ENCODE measurements around the gene LRRC40. TPM values are rescaled to one million over a fixed set of nuclear protein-coding genes. Genes with fewer than 3 reads are reported as not detected.
"Not testable (repeated sequence)": the region's sequence is repeated elsewhere in the genome, so short reads cannot be mapped to it uniquely, and the experiment has no call there.

The LRRC40 gene
- total RNA-seq = 10.2 TPM
- long read RNA-seq, transcript LRRC40-201 (15 exons, 2,884 nt) = major isoform, 26 of 31 reads
- long read RNA-seq, partial matches to known transcripts = 1 of 31 reads
- long read RNA-seq, other reads (novel, unspliced or antisense) = 4 of 31 reads

- intact Hi-C loops (cut with DNase I) = no loop called here
- ATAC-seq (ENCODE audit: poor library complexity) (peak; percentile 99), DNase-seq (peak; percentile 98)
These were observed at the start of gene LRRC40 for GRCh38 chr1:70205434-70206118. LRRC40 (minus strand) TSS chr1:70205579; CDS start chr1:70205540, 39 bp downstream.

GRCh38 chr1:70248729-70249128, 43.4 kb upstream of the LRRC40 start:
- intact Hi-C loops (cut with DNase I) = no loop called here

GRCh38 chr1:70247768-70248167, 42.4 kb upstream of the LRRC40 start:
- intact Hi-C loops (cut with DNase I) = no loop called here
- no peak for ATAC-seq (ENCODE audit: poor library complexity)
- no peak for DNase-seq

More at GRCh38 chr1:70248729-70249128, 43.4 kb upstream of the LRRC40 start:
- ATAC-seq (ENCODE audit: poor library complexity) (no peak), DNase-seq (no peak)

GRCh38 chr1:70247122-70247521, 41.7 kb upstream of the LRRC40 start:
- no peak for DNase-seq
- ATAC-seq (ENCODE audit: poor library complexity) = no peak
- intact Hi-C loops (cut with DNase I) = no loop called here

- ATAC-seq (ENCODE audit: poor library complexity) (no peak), DNase-seq (no peak)
- intact Hi-C loops (cut with DNase I) = no loop called here
These were observed 34.6 kb upstream of the LRRC40 start for GRCh38 chr1:70239940-70240339.

- intact Hi-C loops (cut with DNase I) = no loop called here
- no peak for DNase-seq
These were observed 29.4 kb upstream of the LRRC40 start for GRCh38 chr1:70234733-70235132.

DNA sequence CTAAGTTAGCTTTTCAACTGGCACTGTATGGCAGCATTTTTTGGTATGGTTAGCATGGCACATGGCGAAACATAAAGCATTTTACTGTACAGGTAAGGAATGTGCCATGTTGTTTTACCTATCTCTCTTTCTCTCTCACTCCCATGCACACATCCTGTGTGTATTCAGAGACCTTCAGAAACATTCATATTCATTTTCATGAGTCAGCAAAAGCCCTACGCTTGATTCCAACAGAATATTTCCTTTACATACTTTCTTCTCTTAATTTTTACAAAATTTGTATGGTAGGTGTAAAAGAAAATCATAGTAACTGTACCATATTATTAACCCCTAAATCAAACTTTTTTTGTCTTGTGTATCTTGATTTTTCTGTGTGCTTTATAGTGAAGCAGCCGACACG, 26.1 kb upstream of the LRRC40 start:
- intact Hi-C loops (cut with DNase I) = no loop called here
- DNase-seq = no peak
- ATAC-seq (ENCODE audit: poor library complexity) = no peak

More at GRCh38 chr1:70234733-70235132, 29.4 kb upstream of the LRRC40 start:
- no peak for ATAC-seq (ENCODE audit: poor library complexity)

DNA sequence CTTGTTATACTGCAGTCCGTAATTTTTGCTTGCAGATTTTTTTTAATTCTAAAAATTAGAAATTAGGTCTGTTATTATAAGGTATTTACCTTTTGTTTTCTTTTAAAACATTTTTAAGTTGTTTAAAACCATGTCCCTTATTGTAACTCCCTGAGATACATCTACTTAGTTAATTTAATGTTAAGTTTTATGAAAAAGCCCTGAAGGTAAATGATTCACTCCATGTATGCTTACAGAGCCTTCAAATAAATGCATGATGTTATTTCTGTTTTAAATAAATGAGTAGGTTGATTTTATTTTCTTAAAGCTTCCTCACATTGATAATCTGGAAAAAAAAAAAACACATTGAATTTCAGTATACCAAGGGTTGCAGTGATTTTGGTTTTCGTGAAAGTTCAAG, 23.3 kb upstream of the LRRC40 start:
- no peak for ATAC-seq (ENCODE audit: poor library complexity)
- intact Hi-C loops (cut with DNase I) = no loop called here
- DNase-seq = no peak

GRCh38 chr1:70227439-70227838, 22.1 kb upstream of the LRRC40 start:
- intact Hi-C loops (cut with DNase I) = no loop called here
- no peak for DNase-seq

GRCh38 chr1:70224954-70225353, 19.6 kb upstream of the LRRC40 start:
- intact Hi-C loops (cut with DNase I) = no loop called here

More at GRCh38 chr1:70227439-70227838, 22.1 kb upstream of the LRRC40 start:
- no peak for ATAC-seq (ENCODE audit: poor library complexity)

DNA sequence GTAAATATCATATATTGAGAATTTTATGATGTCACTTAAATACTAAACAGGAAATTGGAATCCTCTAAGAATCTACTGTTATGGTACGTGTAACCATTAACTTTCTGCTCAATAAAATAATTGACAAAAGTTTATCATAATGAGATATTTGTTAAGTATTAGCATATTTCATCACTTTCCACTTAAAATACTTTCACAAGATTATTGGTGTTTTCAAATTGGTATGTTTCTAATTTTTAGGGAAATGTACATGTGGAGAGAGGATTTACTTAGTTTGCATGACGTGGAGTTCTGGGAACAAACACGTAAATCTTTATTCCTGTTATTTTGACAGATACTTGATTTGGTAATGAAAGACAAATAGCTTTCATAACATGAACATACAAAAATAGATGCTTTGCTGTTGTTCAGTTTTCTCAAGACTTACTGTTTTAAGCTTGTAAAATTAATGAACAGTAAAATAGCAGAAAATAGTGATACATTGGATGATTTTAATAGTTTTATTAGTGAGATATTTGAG, 17.4 kb upstream of the LRRC40 start:
- ATAC-seq (ENCODE audit: poor library complexity) (no peak), DNase-seq (no peak)
- intact Hi-C loops (cut with DNase I) = no loop called here

More at GRCh38 chr1:70224954-70225353, 19.6 kb upstream of the LRRC40 start:
- ATAC-seq (ENCODE audit: poor library complexity) (no peak), DNase-seq (no peak)

GRCh38 chr1:70221238-70222121, 16.1 kb upstream of the LRRC40 start, which contains the start of gene SRSF11:
SRSF11 (plus strand) TSS chr1:70221380; CDS start chr1:70221637, 257 bp downstream.
- ATAC-seq (ENCODE audit: poor library complexity) (peak; percentile 100), DNase-seq (peak; percentile 98)
- intact Hi-C loops (cut with DNase I) = no loop called here

- intact Hi-C loops (cut with DNase I) = no loop called here
- ATAC-seq (ENCODE audit: poor library complexity) (no peak), DNase-seq (no peak)
These were observed 15.3 kb upstream of the LRRC40 start for GRCh38 chr1:70220517-70221237.

DNA sequence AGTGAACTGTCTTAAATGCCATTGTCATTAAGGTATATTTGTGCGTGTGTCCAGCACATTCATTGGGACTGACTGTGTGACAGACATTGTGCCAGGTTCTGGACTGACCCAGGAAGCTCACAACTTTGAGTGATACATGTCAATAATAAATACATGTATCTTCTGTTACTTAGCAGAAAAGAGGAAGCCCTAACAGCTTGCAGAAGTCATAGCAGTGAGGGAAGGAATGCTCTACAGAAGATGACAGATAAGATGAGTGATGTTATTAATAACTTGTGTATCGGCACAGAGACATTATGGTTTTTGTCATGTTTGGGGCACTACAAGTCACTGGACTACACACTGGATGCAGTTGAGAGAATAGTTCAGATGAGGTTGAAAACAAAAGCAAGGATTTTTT, 14.6 kb upstream of the LRRC40 start:
- intact Hi-C loops (cut with DNase I) = no loop called here
- DNase-seq (no peak), ATAC-seq (ENCODE audit: poor library complexity) (no peak)

GRCh38 chr1:70211541-70211940, 6.2 kb upstream of the LRRC40 start:
- intact Hi-C loops (cut with DNase I) = no loop called here
- DNase-seq (no peak), ATAC-seq (ENCODE audit: poor library complexity) (no peak)

- intact Hi-C loops (cut with DNase I) = no loop called here
- no peak for ATAC-seq (ENCODE audit: poor library complexity)
These were observed 5.4 kb upstream of the LRRC40 start for GRCh38 chr1:70210820-70211219.

DNA sequence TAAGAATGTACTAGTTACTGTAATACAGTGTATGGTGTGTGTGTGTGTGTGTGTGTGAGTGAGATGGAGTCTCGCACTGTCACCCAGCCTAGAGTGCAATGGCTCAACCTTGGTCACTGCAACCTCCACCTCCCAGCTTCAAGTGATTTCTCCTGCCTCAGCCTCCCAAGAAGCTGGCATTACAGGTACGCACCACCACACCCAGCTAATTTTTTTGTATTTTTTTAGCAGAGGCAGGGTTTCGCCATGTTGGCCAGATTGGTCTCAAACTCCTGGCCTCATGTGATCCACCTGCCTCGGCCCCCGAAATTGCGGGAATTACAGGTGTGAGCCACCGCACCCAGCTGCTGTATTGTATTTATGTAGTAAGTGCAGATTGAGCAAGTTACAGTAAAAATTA, 2.9 kb upstream of the LRRC40 start:
- ATAC-seq (ENCODE audit: poor library complexity) = no peak
- DNase-seq = no peak
- intact Hi-C loops (cut with DNase I) = no loop called here

More at GRCh38 chr1:70210820-70211219, 5.4 kb upstream of the LRRC40 start:
- DNase-seq = no peak

DNA sequence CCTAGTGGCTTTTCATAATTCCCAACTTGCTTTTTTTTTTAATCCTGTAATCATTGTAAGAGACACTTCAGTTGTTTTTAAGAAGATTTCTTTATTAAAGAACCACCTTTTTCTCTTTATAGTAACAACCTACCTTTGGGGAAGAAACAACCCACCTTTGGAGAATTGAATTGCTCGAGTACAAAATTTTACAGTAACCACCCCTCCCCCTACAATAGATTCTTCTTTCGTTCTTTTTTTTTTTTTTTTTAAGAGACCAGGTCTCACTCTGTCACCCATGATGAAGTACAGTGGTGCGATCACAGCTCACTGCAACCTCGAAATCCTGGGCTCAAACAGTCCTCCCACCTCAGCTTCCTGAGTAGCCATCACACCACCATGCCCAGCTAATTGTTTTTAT, 2.1 kb upstream of the LRRC40 start:
- DNase-seq (no peak), ATAC-seq (ENCODE audit: poor library complexity) (no peak)
- intact Hi-C loops (cut with DNase I) = no loop called here

- intact Hi-C loops (cut with DNase I); ATAC-seq (ENCODE audit: poor library complexity): not testable (repeated sequence)
These were observed 1.5 kb upstream of the LRRC40 start for GRCh38 chr1:70206833-70207232.

More at GRCh38 chr1:70206833-70207232, 1.5 kb upstream of the LRRC40 start:
- not testable (repeated sequence) for DNase-seq
